Effector CD8-positive, alpha-beta T cell (primary cell): ENCODE data around the gene VKORC1.

Experiments
- DNase-seq: peaks from one replicate; lab custom pipeline; 2025; lab: John Stamatoyannopoulos, UW

Gene VKORC1

GRCh38 chr16:31082368-31083045, 12.1 kb downstream of the VKORC1 start:
- no peak for DNase-seq

GRCh38 chr16:31081428-31082351, 12.9 kb downstream of the VKORC1 start:
- no peak for DNase-seq

GRCh38 chr16:31080756-31081419, 13.7 kb downstream of the VKORC1 start:
- DNase-seq, result no peak

GRCh38 chr16:31080035-31080629, 14.5 kb downstream of the VKORC1 start:
- no peak for DNase-seq

GRCh38 chr16:31079342-31079944, 15.2 kb downstream of the VKORC1 start:
- DNase-seq, result no peak

GRCh38 chr16:31078597-31079341, 15.8 kb downstream of the VKORC1 start:
- no peak for DNase-seq

- DNase-seq, result no peak
Observed at GRCh38 chr16:31077592-31078396, 16.8 kb downstream of the VKORC1 start.

- DNase-seq, result no peak
Observed at GRCh38 chr16:31077024-31077423, 17.6 kb downstream of the VKORC1 start.

GRCh38 chr16:31076319-31076718, 18.3 kb downstream of the VKORC1 start:
- no peak for DNase-seq

- no peak for DNase-seq
Observed at GRCh38 chr16:31074814-31075183, 19.8 kb downstream of the VKORC1 start.

GRCh38 chr16:31073970-31074813, 20.4 kb downstream of the VKORC1 start, which contains the start of the genes ZNF646 and ZNF668:
TSS of gene ZNF646 (plus strand) at chr16:31074422. CDS start at chr16:31076325, 1,903 bp downstream.
TSS of gene ZNF668 (minus strand) at chr16:31074240. CDS start at chr16:31064459, 9,781 bp downstream.
- peak; percentile 93 for DNase-seq

GRCh38 chr16:31073142-31073969, 21.2 kb downstream of the VKORC1 start:
- DNase-seq, result peak; percentile 74

- DNase-seq, result no peak
Observed at GRCh38 chr16:31072540-31073141, 22.0 kb downstream of the VKORC1 start.

- no peak for DNase-seq
Observed at GRCh38 chr16:31071861-31072260, 22.7 kb downstream of the VKORC1 start.

GRCh38 chr16:31067342-31067741, 27.3 kb downstream of the VKORC1 start:
- no peak for DNase-seq

- DNase-seq, result no peak
Observed at GRCh38 chr16:31064882-31065461, 29.6 kb downstream of the VKORC1 start.
